GM12878 (cell line): Measurements from ENCODE around the gene CEP295NL. TPM values are rescaled to one million over a fixed set of nuclear protein-coding genes. Genes with fewer than 3 reads are reported as not detected.

ENCODE experiments used
- ATAC-seq: fragments of 200-7000 bp; cut with Tn5 transposase; 3 replicates; pipeline ENCODE4 v1.9.1; 2020; ENCODE audit warnings: mild to moderate bottlenecking, moderate library complexity
- BruUV-seq: library from RNA; stranded (reverse); fragments of 400-500 nt; replicated peaks from 2 replicates; lab custom pipeline; 2021; lab: Mats Ljungman, UMichigan
- CTCF ChIA-PET: fragments of 300-600 bp; sonication (Branson Sonifier 250); formaldehyde crosslinking; extraction: SDS; loops from one replicate; lab custom pipeline; 2021; ENCODE audit warnings: inconsistent platforms; lab: Yijun Ruan, JAX
- POLR2A ChIA-PET: fragments of 350-600 bp; formaldehyde crosslinking; extraction: SDS; loops from one replicate; lab custom pipeline; 2021; ENCODE audit warnings: inconsistent platforms; lab: Charles Lee
- RAD21 ChIA-PET: fragments of 300-600 bp; sonication (Branson Sonifier 250); formaldehyde crosslinking; loops from one replicate; lab custom pipeline; 2023; ENCODE audit warnings: antibody characterized with exemption; ENCODE audit not compliant: unreplicated experiment; lab: Charles Lee
- SMC1A ChIA-PET: fragments of 300-600 bp; sonication (Branson Sonifier 250); formaldehyde crosslinking; loops from one replicate; lab custom pipeline; 2023; ENCODE audit not compliant: unreplicated experiment, uncharacterized antibody; lab: Charles Lee
- DNase-seq: peaks from one replicate; pipeline ENCODE4 v3.0.0-alpha.2; 2011; ENCODE audit warnings: low read depth, low spot score
- FAIRE-seq: peaks from 3 replicates; lab custom pipeline; 2011; peaks lifted over from hg19 to GRCh38; lab: Jason Lieb, UNC
- H2AFZ ChIP-seq: 2 replicates; pipeline ENCODE4 v1.6.0; 2011; ENCODE audit warnings: low read depth, low read length, control low read depth; ENCODE audit not compliant: control insufficient read depth
- H3K27ac ChIP-seq: 2 replicates; pipeline ENCODE4 v1.5.1; 2011; ENCODE audit warnings: control low read depth; ENCODE audit not compliant: control insufficient read depth, insufficient read depth
- H3K27me3 ChIP-seq, 2 experiments: replicated peaks in 1 of 2; 2 replicates each; pipeline versions ENCODE4 v1.6.0 to v1.6.1; 2011; ENCODE audit warnings: low read length in 1 of 2; ENCODE audit not compliant: control insufficient read depth in 2 of 2, insufficient read depth in 2 of 2
- H3K36me3 ChIP-seq, 2 experiments: 2 replicates each; pipeline ENCODE4 v1.5.1; 2011; ENCODE audit warnings: low read length in 1 of 2; ENCODE audit not compliant: control insufficient read depth in 2 of 2, insufficient read depth in 2 of 2
- H3K4me1 ChIP-seq: 2 replicates; pipeline ENCODE4 v1.6.1; 2011; ENCODE audit warnings: mild to moderate bottlenecking, low read length, moderate library complexity, mixed read lengths; ENCODE audit not compliant: control insufficient read depth, insufficient read depth
- H3K4me2 ChIP-seq: 2 replicates; pipeline ENCODE4 v1.6.0; 2011; ENCODE audit warnings: control low read depth; ENCODE audit not compliant: control insufficient read depth, insufficient read depth
- H3K4me3 ChIP-seq: fragments of 200-600 bp; sonication (generic); 2 replicates; pipeline ENCODE4 v1.5.1; 2016
- H3K79me2 ChIP-seq: 2 replicates; pipeline ENCODE4 v1.6.0; 2011; ENCODE audit warnings: low read length; ENCODE audit not compliant: control insufficient read depth, insufficient read depth
- H3K9ac ChIP-seq: 2 replicates; pipeline ENCODE4 v1.8.0; 2011; ENCODE audit warnings: low read length, control low read depth, mixed read lengths; ENCODE audit not compliant: control insufficient read depth, insufficient read depth
- H3K9me3 ChIP-seq: replicated peaks from 3 replicates; pipeline ENCODE4 v1.5.1; 2011; ENCODE audit warnings: mild to moderate bottlenecking, low read length; ENCODE audit not compliant: control insufficient read depth, insufficient read depth
- H4K20me1 ChIP-seq: 2 replicates; pipeline ENCODE4 v1.6.0; 2011; ENCODE audit not compliant: control insufficient read depth, insufficient read depth
- ATF7 ChIP-seq: fragments of 450-650 bp; IDR thresholded peaks from 2 replicates; pipeline ENCODE4 v1.6.1; 2016; ENCODE audit warnings: low read depth, mild to moderate bottlenecking
- ESRRA ChIP-seq: IDR thresholded peaks from 2 replicates; pipeline ENCODE4 v1.6.1; 2012; ENCODE audit warnings: mild to moderate bottlenecking, low read length, improper control_type of control experiment
- HDAC2 ChIP-seq: fragments of 200-600 bp; sonication (generic); IDR thresholded peaks from 2 replicates; pipeline ENCODE4 v1.6.1; 2017
- HDGF ChIP-seq: fragments of 450-650 bp; IDR thresholded peaks from 2 replicates; pipeline ENCODE4 v1.6.1; 2016; ENCODE audit warnings: antibody characterized with exemption
- MAX ChIP-seq: IDR thresholded peaks from 2 replicates; pipeline ENCODE4 v1.6.1; 2012; ENCODE audit warnings: low read depth, low read length, improper control_type of control experiment
- MTA3 ChIP-seq: IDR thresholded peaks from 2 replicates; pipeline ENCODE4 v1.6.1; 2012; ENCODE audit warnings: low read length, inconsistent platforms, borderline replicate concordance
- MYB ChIP-seq: fragments of 150-350 bp; IDR thresholded peaks from 2 replicates; pipeline ENCODE4 v1.6.1; 2014; ENCODE audit warnings: mild to moderate bottlenecking, low read depth, low read length, borderline replicate concordance
- NFIC ChIP-seq: IDR thresholded peaks from 2 replicates; pipeline ENCODE4 v1.6.1; 2012; ENCODE audit warnings: low read depth, mild to moderate bottlenecking, inconsistent platforms, low read length, moderate library complexity
- NR2C2 ChIP-seq: IDR thresholded peaks from 2 replicates; pipeline ENCODE4 v1.6.1; 2011; ENCODE audit warnings: borderline replicate concordance, low read depth; ENCODE audit not compliant: control insufficient read depth, insufficient read length
- PRDM15 ChIP-seq: fragments of 450-650 bp; formaldehyde crosslinking; IDR thresholded peaks from 2 replicates; pipeline ENCODE4 v1.4.0; 2020; ENCODE audit warnings: mild to moderate bottlenecking, moderate library complexity
- RB1 ChIP-seq: fragments of 450-650 bp; formaldehyde crosslinking; IDR thresholded peaks from 2 replicates; pipeline ENCODE4 v1.6.1; 2017; ENCODE audit warnings: mild to moderate bottlenecking, borderline replicate concordance
- RUNX3 ChIP-seq: IDR thresholded peaks from 2 replicates; pipeline ENCODE4 v1.6.1; 2012; ENCODE audit warnings: low read length, inconsistent platforms
- SPI1 ChIP-seq: IDR thresholded peaks from 2 replicates; pipeline ENCODE4 v1.6.1; 2011; ENCODE audit warnings: low read depth, mild to moderate bottlenecking, low read length, moderate library complexity, borderline replicate concordance; ENCODE audit not compliant: insufficient read depth
- STAT1 ChIP-seq: fragments of 450-650 bp; conservative IDR thresholded peaks from 2 replicates; pipeline ENCODE4 v1.6.1; 2014; ENCODE audit warnings: antibody characterized with exemption, mild to moderate bottlenecking
- STAT3 ChIP-seq: IDR thresholded peaks from 2 replicates; pipeline ENCODE4 v1.6.1; 2011; ENCODE audit warnings: low read depth, low read length, improper control_type of control experiment
- TBL1XR1 ChIP-seq: IDR thresholded peaks from 2 replicates; pipeline ENCODE4 v1.6.1; 2012; ENCODE audit warnings: low read depth, low read length, improper control_type of control experiment
- ZNF274 ChIP-seq: IDR thresholded peaks from one replicate; pipeline ENCODE4 v1.8.0; 2011; ENCODE audit not compliant: insufficient read length, insufficient read depth
- WGBS: methylation state at CpG from one replicate; pipeline ENCODE4 v1.1.6; 2016; ENCODE audit warnings: low lambda C conversion rate; ENCODE audit not compliant: insufficient replicate concordance, insufficient coverage; ENCODE audit errors: missing lambda C conversion rate; 5-methylcytosine and 5-hydroxymethylcytosine counted together
- in situ Hi-C: fragments of 300-500 bp; cut with MboI; formaldehyde crosslinking; loops from 9 replicates; pipeline ENCODE4 v1.14.3; 2018; ENCODE audit warnings: mixed read lengths
- intact Hi-C: fragments of 100-400 bp; cut with micrococcal nuclease; formaldehyde crosslinking; loops from one replicate; pipeline ENCODE4 v1.14.2; 2022; ENCODE audit not compliant: unreplicated experiment
- polyA plus RNA-seq, 11 experiments: library from polyadenylated mRNA; depleted of rRNA in 4 of 11; unstranded in 6 of 11; stranded (reverse) in 5 of 11; fragments of >200 nt; fragmentation: Nextera tagmentation in 4 of 11; fragmentation: Illumina TruSeq in 1 of 11; extraction: Ambion mirVana in 4 of 11; extraction: Trizol in 1 of 11; gene quantifications; 1 replicate in 1 of 11; 2 replicates in 10 of 11; pipeline versions ENCODE4 v1.2.1 to v1.2.3, GENCODE V29; 2011 to 2016; ENCODE audit warnings: inconsistent platforms in 2 of 11, missing spikeins in 2 of 11, low read depth in 1 of 11
- total RNA-seq, 4 experiments: library from RNA; depleted of rRNA in 3 of 4; stranded (reverse); fragments of >200 nt in 3 of 4; fragmentation: Illumina TruSeq in 1 of 4; extraction: Trizol in 1 of 4; gene quantifications; 2 replicates each; pipeline versions ENCODE4 v1.2.1 to v1.2.3, GENCODE V29; 2013 to 2021
- TF ChIP-seq, protein P1 (sequence below): fragments of 150-350 bp; IDR thresholded peaks from 2 replicates; pipeline ENCODE4 v1.6.1; 2016; ENCODE audit warnings: low read depth, low read length

Gene CEP295NL
- total and polyA plus RNA-seq, 10 of the 15 experiments (the other 5 are each of a cell fraction or from before 2014, with no cell fraction given): not detected

- H3K9ac ChIP-seq: no peak overlapping the region
- H3K4me2 ChIP-seq: no peak overlapping the region
- intact Hi-C loops (no loop called here), in situ Hi-C loops (no loop called here)
- DNase-seq (no peak), ATAC-seq (no peak), FAIRE-seq (no peak)
- no peaks in the 10 kb centered on the region for H4K20me1 ChIP-seq
- H2AFZ ChIP-seq: no peak overlapping the region
- ChIA-PET POLR2A (no interaction called here), CTCF (no interaction called here), RAD21 (no interaction called here), SMC1A (interaction anchor here (0.6 to 1.3 kb wide), 2 partner anchors 15 to 35 kb away, joined by 3 to 4 read pairs; partner anchors contain the start of gene CEP295NL)
- no peaks in the 10 kb centered on the region; a peak in 3 of 4 replicates for H3K27me3 ChIP-seq
- H3K4me1 ChIP-seq: no peaks in the 10 kb centered on the region
- no peak overlapping the region for H3K4me3 ChIP-seq
- 50% methylated on average over 21 of the region's 21 CpGs for WGBS
- no peaks in the 10 kb centered on the region for H3K36me3 ChIP-seq
- H3K79me2 ChIP-seq: no peaks in the 10 kb centered on the region
- TF ChIP-seq RB1: no peak
- no peak for TF ChIP-seq RUNX3
- TF ChIP-seq SPI1: no peak
- no peak for TF ChIP-seq MYB
- TF ChIP-seq ZNF274: no peak
- TF ChIP-seq, protein P1, sequence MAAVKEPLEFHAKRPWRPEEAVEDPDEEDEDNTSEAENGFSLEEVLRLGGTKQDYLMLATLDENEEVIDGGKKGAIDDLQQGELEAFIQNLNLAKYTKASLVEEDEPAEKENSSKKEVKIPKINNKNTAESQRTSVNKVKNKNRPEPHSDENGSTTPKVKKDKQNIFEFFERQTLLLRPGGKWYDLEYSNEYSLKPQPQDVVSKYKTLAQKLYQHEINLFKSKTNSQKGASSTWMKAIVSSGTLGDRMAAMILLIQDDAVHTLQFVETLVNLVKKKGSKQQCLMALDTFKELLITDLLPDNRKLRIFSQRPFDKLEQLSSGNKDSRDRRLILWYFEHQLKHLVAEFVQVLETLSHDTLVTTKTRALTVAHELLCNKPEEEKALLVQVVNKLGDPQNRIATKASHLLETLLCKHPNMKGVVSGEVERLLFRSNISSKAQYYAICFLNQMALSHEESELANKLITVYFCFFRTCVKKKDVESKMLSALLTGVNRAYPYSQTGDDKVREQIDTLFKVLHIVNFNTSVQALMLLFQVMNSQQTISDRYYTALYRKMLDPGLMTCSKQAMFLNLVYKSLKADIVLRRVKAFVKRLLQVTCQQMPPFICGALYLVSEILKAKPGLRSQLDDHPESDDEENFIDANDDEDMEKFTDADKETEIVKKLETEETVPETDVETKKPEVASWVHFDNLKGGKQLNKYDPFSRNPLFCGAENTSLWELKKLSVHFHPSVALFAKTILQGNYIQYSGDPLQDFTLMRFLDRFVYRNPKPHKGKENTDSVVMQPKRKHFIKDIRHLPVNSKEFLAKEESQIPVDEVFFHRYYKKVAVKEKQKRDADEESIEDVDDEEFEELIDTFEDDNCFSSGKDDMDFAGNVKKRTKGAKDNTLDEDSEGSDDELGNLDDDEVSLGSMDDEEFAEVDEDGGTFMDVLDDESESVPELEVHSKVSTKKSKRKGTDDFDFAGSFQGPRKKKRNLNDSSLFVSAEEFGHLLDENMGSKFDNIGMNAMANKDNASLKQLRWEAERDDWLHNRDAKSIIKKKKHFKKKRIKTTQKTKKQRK: no peak
- no peak for TF ChIP-seq HDAC2
- TF ChIP-seq PRDM15 (CRISPR knock-in tag): no peak
- no peak for TF ChIP-seq NR2C2
- no peak for TF ChIP-seq HDGF
- TF ChIP-seq STAT1: no peak
- no peak for TF ChIP-seq STAT3
- no peak for TF ChIP-seq NFIC
- TF ChIP-seq ATF7: no peak
- no peak for TF ChIP-seq ESRRA
- no peak for TF ChIP-seq MTA3
- TF ChIP-seq MAX: no peak
- no peak for TF ChIP-seq TBL1XR1
- H3K9me3 ChIP-seq: no peaks in the 10 kb centered on the region
- no peak overlapping the region for H3K27ac ChIP-seq
- no TSS peak for BruUV-seq
Observed at GRCh38 chr17:78917451-78918275, 14.7 kb upstream of the CEP295NL start.
